Left ventricle myocardium inferior (tissue), 1 donor: ENCODE results near the gene GBA2. TPM values are rescaled to one million over a fixed set of nuclear protein-coding genes. Genes with fewer than 3 reads are reported as not detected.

ENCODE experiments used
- DNase-seq: peaks from one replicate; pipeline ENCODE4 v3.0.0-alpha.2; 2020
- H3K27ac ChIP-seq: fragments of 200-600 bp; replicated peaks from 2 replicates; pipeline ENCODE4 v1.8.0; 2021
- H3K27me3 ChIP-seq: fragments of 200-600 bp; 2 replicates; pipeline ENCODE4 v1.8.0; 2021; ENCODE audit warnings: low read depth
- H3K36me3 ChIP-seq: fragments of 200-600 bp; 2 replicates; pipeline ENCODE4 v1.8.0; 2021
- H3K4me1 ChIP-seq: fragments of 200-600 bp; 2 replicates; pipeline ENCODE4 v1.8.0; 2021
- H3K4me3 ChIP-seq: fragments of 200-600 bp; 2 replicates; pipeline ENCODE4 v1.8.0; 2021; ENCODE audit warnings: mild to moderate bottlenecking, moderate library complexity
- H3K9me3 ChIP-seq: fragments of 200-600 bp; replicated peaks from 2 replicates; pipeline ENCODE4 v1.8.0; 2021
- intact Hi-C: fragments of 100-400 bp; cut with micrococcal nuclease; formaldehyde crosslinking; loops from one replicate; pipeline ENCODE4 v1.11.0; 2022
- total RNA-seq: library from RNA; stranded (reverse); fragmentation: NEBNext Ultra II Directional; extraction: Animal tissue kit (Norgen Biotek cat#: 25700); gene quantifications from one replicate; pipeline ENCODE4 v1.2.1, GENCODE V29; 2021
- TF ChIP-seq, protein P1 (sequence below): fragments of 200-600 bp; IDR thresholded peaks from 2 replicates; pipeline ENCODE4 v1.8.0; 2021; ENCODE audit warnings: antibody characterized with exemption, mild to moderate bottlenecking, borderline replicate concordance
- donor health status: DM: no; HTN: yes; CAD: no; lungs with severe emphysema.

GBA2 gene
- total RNA-seq, 1 donor from 2014 or later: 75.0 TPM

GRCh38 chr9:35712762-35713400, 36.1 kb downstream of the GBA2 start:
- H3K36me3 ChIP-seq: peaks cover 99% of the 10 kb centered on the region
- DNase-seq: no peak
- H3K27me3 ChIP-seq: no peaks in the 10 kb centered on the region
- intact Hi-C loops: no loop called here
- TF ChIP-seq, protein P1, sequence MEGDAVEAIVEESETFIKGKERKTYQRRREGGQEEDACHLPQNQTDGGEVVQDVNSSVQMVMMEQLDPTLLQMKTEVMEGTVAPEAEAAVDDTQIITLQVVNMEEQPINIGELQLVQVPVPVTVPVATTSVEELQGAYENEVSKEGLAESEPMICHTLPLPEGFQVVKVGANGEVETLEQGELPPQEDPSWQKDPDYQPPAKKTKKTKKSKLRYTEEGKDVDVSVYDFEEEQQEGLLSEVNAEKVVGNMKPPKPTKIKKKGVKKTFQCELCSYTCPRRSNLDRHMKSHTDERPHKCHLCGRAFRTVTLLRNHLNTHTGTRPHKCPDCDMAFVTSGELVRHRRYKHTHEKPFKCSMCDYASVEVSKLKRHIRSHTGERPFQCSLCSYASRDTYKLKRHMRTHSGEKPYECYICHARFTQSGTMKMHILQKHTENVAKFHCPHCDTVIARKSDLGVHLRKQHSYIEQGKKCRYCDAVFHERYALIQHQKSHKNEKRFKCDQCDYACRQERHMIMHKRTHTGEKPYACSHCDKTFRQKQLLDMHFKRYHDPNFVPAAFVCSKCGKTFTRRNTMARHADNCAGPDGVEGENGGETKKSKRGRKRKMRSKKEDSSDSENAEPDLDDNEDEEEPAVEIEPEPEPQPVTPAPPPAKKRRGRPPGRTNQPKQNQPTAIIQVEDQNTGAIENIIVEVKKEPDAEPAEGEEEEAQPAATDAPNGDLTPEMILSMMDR: no peak
- H3K9me3 ChIP-seq: no peaks in the 10 kb centered on the region
- no peak overlapping the region for H3K27ac ChIP-seq
- peaks cover 14% of the 10 kb centered on the region for H3K4me1 ChIP-seq
- H3K4me3 ChIP-seq: no peak overlapping the region

DNA sequence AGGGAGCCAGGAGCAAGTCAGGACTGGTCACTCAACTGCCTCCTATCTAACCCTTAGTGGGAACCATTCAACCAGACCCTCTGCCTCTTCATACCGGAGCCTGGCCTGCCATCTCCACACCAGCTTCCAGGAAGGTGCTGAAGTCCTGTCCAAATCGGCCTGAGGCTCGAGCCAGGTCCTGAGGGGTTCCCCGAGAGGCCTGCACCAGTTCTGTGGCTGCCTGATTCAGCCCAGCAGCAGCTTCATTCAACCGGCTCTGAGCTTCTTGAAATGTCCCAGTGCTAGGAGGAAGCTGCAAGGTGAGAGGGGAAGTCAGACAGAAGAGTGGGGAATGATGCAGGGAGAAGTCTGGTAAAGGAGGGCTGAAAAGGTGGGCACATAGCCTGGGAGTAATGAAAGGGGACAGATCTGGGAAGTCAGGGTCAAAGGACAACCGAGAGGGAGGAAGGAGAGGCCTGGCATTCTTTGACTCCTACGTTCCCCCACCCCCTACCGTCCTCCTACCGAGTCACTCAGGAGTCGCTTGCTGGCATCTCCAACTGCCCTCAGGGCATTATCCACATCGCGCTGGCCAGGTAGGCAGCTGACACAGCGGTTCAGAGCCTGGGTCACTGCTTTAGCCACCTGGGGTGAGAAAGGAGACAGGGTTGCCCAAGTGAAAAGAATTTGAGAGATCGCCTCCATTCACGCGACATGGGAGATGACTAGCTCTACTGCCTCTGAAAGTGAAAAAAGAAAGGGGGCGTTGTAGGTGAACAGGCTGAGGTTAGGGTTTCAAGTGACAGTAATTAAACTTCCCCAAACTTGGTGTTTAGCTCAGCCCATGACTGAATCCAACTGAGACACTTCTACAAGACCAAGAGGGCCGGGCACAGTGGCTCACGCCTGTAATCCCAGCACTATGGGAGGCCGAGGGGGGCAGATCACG, 37.3 kb downstream of the GBA2 start:
- H3K27me3 ChIP-seq: no peaks in the 10 kb centered on the region
- peaks cover 99% of the 10 kb centered on the region for H3K36me3 ChIP-seq
- peaks cover 14% of the 10 kb centered on the region for H3K4me1 ChIP-seq
- H3K9me3 ChIP-seq: no peaks in the 10 kb centered on the region
- TF ChIP-seq, protein P1: no peak
- peak overlapping the region; percentile 43 for H3K27ac ChIP-seq
- DNase-seq: no peak
- intact Hi-C loops: no loop called here
- no peak overlapping the region for H3K4me3 ChIP-seq

GRCh38 chr9:35710818-35711500, 38.1 kb downstream of the GBA2 start:
- Histone ChIP-seq H3K27me3 (no peaks in the 10 kb centered on the region), H3K9me3 (no peaks in the 10 kb centered on the region), H3K4me3 (no peak overlapping the region), H3K27ac (peak overlapping the region; percentile 43), H3K36me3 (peaks cover 99% of the 10 kb centered on the region), H3K4me1 (peaks cover 14% of the 10 kb centered on the region)
- DNase-seq: no peak
- intact Hi-C loops: no loop called here
- TF ChIP-seq, protein P1: no peak

DNA sequence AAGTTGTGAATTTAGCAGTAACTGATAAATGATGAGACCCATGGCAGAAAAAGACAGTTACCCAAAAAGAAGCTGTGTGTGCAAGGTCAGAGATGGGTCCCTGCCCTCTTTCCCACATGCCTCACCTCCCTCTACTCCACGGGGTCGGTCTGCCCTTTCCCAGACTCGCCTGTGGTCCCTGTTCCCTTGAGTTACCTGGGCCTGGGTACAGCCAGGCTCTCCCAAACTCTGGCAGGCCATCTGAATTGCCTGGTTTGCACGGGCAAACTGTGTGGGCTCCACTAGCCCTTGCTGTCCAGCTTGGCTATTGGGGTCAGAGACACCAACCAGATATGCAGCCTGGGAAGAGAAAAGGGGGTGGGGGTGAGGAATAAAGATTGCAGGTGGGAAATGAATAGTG, 40.9 kb downstream of the GBA2 start:
- Histone ChIP-seq H3K27ac (no peak overlapping the region), H3K4me3 (no peak overlapping the region), H3K4me1 (peaks cover 31% of the 10 kb centered on the region), H3K27me3 (no peaks in the 10 kb centered on the region), H3K9me3 (no peaks in the 10 kb centered on the region), H3K36me3 (peaks cover 99% of the 10 kb centered on the region)
- TF ChIP-seq, protein P1: no peak
- no peak for DNase-seq
- intact Hi-C loops: no loop called here

DNA sequence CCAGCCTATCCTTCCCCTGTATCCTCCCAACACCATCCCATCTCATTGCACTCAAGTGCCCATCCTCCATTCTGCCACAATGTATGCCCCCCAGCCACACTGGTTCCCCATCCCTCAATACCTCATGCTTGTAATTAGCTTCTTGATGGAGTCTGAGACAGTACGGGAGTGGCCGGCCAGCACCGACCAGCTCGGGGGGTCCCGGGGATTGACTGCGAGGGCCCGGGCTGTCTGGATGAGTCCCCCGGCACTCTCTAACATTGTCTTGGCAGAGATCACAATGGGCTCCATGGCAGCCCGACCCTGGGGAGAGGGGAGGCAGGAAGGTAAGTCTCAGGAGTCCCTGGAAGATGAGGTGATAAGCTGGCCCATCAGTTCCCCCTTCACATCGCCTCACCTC, 42.1 kb downstream of the GBA2 start:
- H3K27me3 ChIP-seq: no peaks in the 10 kb centered on the region
- H3K27ac ChIP-seq: no peak overlapping the region
- no peaks in the 10 kb centered on the region for H3K9me3 ChIP-seq
- no peak for DNase-seq
- peaks cover 99% of the 10 kb centered on the region for H3K36me3 ChIP-seq
- TF ChIP-seq, protein P1: no peak
- intact Hi-C loops: no loop called here
- no peak overlapping the region for H3K4me3 ChIP-seq
- H3K4me1 ChIP-seq: peaks cover 32% of the 10 kb centered on the region
